Tibial nerve (tissue), 3 donors: ENCODE results near the gene CHST10.
"Not testable (repeated sequence)": the region's sequence is repeated elsewhere in the genome, so short reads cannot be mapped to it uniquely, and the experiment has no call there.

Experiments used
- POLR2A ChIP-seq, 2 donors: fragments of 450-650 bp; IDR thresholded peaks; one replicate each; pipeline ENCODE4 v1.6.1; 2017; ENCODE audit warnings: antibody characterized with exemption in 2 of 2, mild to moderate bottlenecking in 2 of 2, moderate library complexity in 2 of 2
- TF ChIP-seq, protein P1 (sequence below), 5 experiments: fragments of 200-600 bp in 3 of 5; fragments of 450-650 bp in 2 of 5; sonication (generic) in 3 of 5; IDR thresholded peaks; one replicate each; pipeline ENCODE4 v1.5.1; 2016 to 2019; ENCODE audit warnings: antibody characterized with exemption in 5 of 5, mild to moderate bottlenecking in 3 of 5, moderate library complexity in 2 of 5

DNA sequence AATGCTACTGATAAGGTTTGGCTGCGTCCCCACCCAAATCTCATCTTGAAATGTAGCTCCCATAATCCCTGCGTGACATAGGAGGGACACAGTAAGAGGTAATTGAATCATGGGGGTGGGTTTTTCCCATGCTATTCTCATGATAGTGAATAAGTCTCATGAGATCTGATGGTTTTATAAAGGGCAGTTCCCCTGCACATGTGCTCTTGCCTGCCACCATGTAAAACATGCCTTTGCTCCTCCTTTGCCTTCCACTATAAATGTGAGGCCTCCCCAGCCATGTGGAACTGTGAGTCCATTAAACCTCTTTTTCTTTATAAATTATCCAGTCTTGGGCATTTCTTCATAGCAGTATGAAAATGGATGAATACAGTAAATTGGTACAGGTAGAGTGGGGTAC is 75.0 kb downstream of the CHST10 start:
- TF ChIP-seq, protein P1, sequence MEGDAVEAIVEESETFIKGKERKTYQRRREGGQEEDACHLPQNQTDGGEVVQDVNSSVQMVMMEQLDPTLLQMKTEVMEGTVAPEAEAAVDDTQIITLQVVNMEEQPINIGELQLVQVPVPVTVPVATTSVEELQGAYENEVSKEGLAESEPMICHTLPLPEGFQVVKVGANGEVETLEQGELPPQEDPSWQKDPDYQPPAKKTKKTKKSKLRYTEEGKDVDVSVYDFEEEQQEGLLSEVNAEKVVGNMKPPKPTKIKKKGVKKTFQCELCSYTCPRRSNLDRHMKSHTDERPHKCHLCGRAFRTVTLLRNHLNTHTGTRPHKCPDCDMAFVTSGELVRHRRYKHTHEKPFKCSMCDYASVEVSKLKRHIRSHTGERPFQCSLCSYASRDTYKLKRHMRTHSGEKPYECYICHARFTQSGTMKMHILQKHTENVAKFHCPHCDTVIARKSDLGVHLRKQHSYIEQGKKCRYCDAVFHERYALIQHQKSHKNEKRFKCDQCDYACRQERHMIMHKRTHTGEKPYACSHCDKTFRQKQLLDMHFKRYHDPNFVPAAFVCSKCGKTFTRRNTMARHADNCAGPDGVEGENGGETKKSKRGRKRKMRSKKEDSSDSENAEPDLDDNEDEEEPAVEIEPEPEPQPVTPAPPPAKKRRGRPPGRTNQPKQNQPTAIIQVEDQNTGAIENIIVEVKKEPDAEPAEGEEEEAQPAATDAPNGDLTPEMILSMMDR (IDR thresholded peaks at IDR 0.05): not testable (repeated sequence)
- TF ChIP-seq POLR2A (IDR thresholded peaks at IDR 0.05): not testable (repeated sequence)
